A673 (cell line): ENCODE results near the gene UBFD1. TPM values are rescaled to one million over a fixed set of nuclear protein-coding genes. Genes with fewer than 3 reads are reported as not detected.

Experiments used
- BruUV-seq: library from RNA; stranded (reverse); fragments of 400-500 nt; replicated peaks from 2 replicates; lab custom pipeline; 2021; lab: Mats Ljungman, UMichigan
- CTCF ChIA-PET: fragments of 300-600 bp; sonication (Branson Sonifier 250); formaldehyde crosslinking; loops from one replicate; lab custom pipeline; 2022; ENCODE audit warnings: antibody characterized with exemption; lab: Charles Lee
- POLR2A ChIA-PET: fragments of 300-600 bp; sonication (Branson Sonifier 250); formaldehyde crosslinking; loops from one replicate; lab custom pipeline; 2022; ENCODE audit warnings: antibody characterized with exemption; ENCODE audit not compliant: low non-redundant PET; lab: Charles Lee
- DNase-seq: peaks from one replicate; pipeline ENCODE4 v3.0.0-alpha.2; 2015; ENCODE audit warnings: low spot score
- H3K27ac ChIP-seq: fragments of 200-600 bp; sonication (generic); 2 replicates; pipeline ENCODE4 v1.5.1; 2016; ENCODE audit warnings: mixed run types, low read depth, mild to moderate bottlenecking, mixed read lengths, antibody characterized with exemption, low read length; ENCODE audit not compliant: poor library complexity, severe bottlenecking
- H3K27me3 ChIP-seq: fragments of 200-600 bp; sonication (generic); replicated peaks from 2 replicates; pipeline ENCODE4 v1.6.1; 2017; ENCODE audit warnings: mixed run types, low read depth, mild to moderate bottlenecking, mixed read lengths, antibody characterized with exemption, low read length; ENCODE audit not compliant: insufficient read depth, poor library complexity
- H3K36me3 ChIP-seq: fragments of 200-600 bp; sonication (generic); 2 replicates; pipeline ENCODE4 v1.6.1; 2016; ENCODE audit warnings: mixed run types, mild to moderate bottlenecking, mixed read lengths, antibody characterized with exemption, low read length; ENCODE audit not compliant: insufficient read depth, poor library complexity, severe bottlenecking
- H3K4me1 ChIP-seq: fragments of 200-600 bp; sonication (generic); 2 replicates; pipeline ENCODE4 v1.6.1; 2017; ENCODE audit warnings: mixed run types, mild to moderate bottlenecking, mixed read lengths, antibody characterized with exemption, low read length; ENCODE audit not compliant: insufficient read depth, poor library complexity, severe bottlenecking
- H3K4me3 ChIP-seq: fragments of 200-600 bp; sonication (generic); 2 replicates; pipeline ENCODE4 v1.5.1; 2016; ENCODE audit warnings: low read depth, mixed run types, mild to moderate bottlenecking, mixed read lengths, low read length; ENCODE audit not compliant: poor library complexity, severe bottlenecking
- H3K9me3 ChIP-seq: fragments of 200-600 bp; sonication (generic); 2 replicates; pipeline ENCODE4 v1.6.1; 2016; ENCODE audit warnings: mixed run types, low read depth, mild to moderate bottlenecking, mixed read lengths, antibody characterized with exemption, low read length; ENCODE audit not compliant: poor library complexity, severe bottlenecking
- EZH2 ChIP-seq: fragments of 200-600 bp; sonication (generic); IDR thresholded peaks from 2 replicates; pipeline ENCODE4 v1.6.1; 2017; ENCODE audit warnings: borderline replicate concordance, low read depth, mild to moderate bottlenecking, mixed read lengths, antibody characterized with exemption, low read length; ENCODE audit not compliant: poor library complexity, severe bottlenecking
- intact Hi-C: fragments of 100-400 bp; cut with micrococcal nuclease; formaldehyde crosslinking; loops from one replicate; pipeline ENCODE4 v1.10.0; 2022; ENCODE audit not compliant: unreplicated experiment
- total RNA-seq: library from RNA; stranded (reverse); gene quantifications from 2 replicates; pipeline ENCODE4 v1.2.3, GENCODE V29; 2021
- TF ChIP-seq, protein P1 (sequence below): fragments of 300-800, 200-600 bp; sonication (generic); conservative IDR thresholded peaks from 2 replicates; pipeline ENCODE4 v1.5.1; 2017; ENCODE audit warnings: low read depth, mild to moderate bottlenecking, antibody characterized with exemption, low read length, moderate library complexity, mixed read lengths

UBFD1 gene
- total RNA-seq, 1 experiment from 2014 or later, result 121 TPM

DNA sequence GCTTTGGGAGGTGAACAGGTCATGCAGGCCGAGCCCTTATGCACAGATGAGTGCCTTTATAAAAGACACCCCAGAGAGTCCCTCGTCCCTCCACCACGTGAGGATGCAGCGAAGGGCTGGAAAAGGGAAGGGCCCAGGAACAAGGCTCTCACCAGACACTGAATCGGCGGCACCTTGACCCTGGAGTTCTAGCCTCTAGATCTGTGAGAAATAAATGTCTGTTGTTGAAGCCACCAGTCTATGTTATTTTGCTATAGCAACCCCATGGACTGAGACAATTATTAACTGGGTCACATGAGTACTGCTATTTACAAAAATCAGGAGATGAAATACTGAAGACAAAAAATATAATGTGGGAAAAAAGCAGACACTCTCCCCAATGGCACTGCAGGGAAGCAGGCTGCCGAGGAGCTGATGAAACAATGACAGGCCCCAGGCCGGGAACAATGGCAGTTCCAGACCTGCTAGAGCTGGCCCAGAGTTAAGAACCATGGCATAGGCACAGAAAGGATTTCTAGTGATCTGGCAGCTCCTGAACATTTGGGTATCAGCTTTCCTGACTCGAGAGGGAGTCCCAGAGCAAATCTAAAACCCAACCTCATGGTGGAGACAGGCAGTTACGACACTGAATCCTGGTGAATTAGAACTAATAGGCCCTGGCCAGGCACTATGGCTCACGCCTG lies 29.4 kb upstream of the UBFD1 start:
- H3K27me3 ChIP-seq, result no peaks in the 10 kb centered on the region
- intact Hi-C loops, result no loop called here
- no peak overlapping the region for H3K27ac ChIP-seq
- BruUV-seq, result no TSS peak
- no peaks in the 10 kb centered on the region for H3K9me3 ChIP-seq
- H3K4me1 ChIP-seq, result no peaks in the 10 kb centered on the region
- no peak overlapping the region for H3K4me3 ChIP-seq
- H3K36me3 ChIP-seq, result peaks cover 41% of the 10 kb centered on the region
- POLR2A ChIA-PET, result no interaction called here
- DNase-seq, result no peak
- TF ChIP-seq, protein P1, sequence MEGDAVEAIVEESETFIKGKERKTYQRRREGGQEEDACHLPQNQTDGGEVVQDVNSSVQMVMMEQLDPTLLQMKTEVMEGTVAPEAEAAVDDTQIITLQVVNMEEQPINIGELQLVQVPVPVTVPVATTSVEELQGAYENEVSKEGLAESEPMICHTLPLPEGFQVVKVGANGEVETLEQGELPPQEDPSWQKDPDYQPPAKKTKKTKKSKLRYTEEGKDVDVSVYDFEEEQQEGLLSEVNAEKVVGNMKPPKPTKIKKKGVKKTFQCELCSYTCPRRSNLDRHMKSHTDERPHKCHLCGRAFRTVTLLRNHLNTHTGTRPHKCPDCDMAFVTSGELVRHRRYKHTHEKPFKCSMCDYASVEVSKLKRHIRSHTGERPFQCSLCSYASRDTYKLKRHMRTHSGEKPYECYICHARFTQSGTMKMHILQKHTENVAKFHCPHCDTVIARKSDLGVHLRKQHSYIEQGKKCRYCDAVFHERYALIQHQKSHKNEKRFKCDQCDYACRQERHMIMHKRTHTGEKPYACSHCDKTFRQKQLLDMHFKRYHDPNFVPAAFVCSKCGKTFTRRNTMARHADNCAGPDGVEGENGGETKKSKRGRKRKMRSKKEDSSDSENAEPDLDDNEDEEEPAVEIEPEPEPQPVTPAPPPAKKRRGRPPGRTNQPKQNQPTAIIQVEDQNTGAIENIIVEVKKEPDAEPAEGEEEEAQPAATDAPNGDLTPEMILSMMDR, result no peak
- no peak for TF ChIP-seq EZH2
- CTCF ChIA-PET, result no interaction called here

DNA sequence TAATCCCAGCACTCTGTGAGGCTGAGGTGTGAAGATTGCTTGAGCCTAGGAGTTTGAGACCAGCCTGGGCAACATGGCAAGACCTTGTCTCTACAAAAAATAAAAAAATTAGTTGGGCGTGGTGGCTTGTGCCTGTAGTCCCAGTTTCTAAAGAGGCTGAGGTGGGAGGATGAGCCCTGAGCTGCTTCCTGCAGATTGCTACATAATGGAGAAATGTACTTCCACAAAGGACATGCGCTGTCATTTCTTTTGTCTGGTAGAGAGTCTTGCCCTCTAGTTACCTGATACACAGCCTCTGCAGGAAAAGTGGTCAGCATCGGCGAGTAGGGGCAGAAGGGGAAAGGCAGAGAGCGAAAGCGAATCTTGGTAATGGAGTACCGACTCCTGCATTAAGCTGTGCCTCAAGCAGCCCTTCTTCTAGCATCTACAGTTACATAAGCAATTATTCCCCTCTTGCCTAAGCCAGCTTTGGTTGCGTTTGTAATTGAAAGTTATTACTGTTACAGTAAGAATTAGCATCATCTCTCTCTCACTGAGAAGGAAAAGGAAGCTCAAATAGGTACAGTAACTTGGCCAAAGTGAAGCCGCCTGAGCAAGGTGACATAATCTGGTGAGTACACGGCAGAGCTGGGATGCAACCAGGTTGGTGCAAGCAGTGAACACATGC lies 28.8 kb upstream of the UBFD1 start:
- BruUV-seq, result no TSS peak
- no peak overlapping the region for H3K27ac ChIP-seq
- intact Hi-C loops, result no loop called here
- H3K36me3 ChIP-seq, result peaks cover 40% of the 10 kb centered on the region
- ChIA-PET POLR2A (no interaction called here), CTCF (no interaction called here)
- no peak overlapping the region for H3K4me3 ChIP-seq
- TF ChIP-seq EZH2, result no peak
- TF ChIP-seq, protein P1, result no peak
- no peaks in the 10 kb centered on the region for H3K9me3 ChIP-seq
- H3K27me3 ChIP-seq, result no peaks in the 10 kb centered on the region
- no peaks in the 10 kb centered on the region for H3K4me1 ChIP-seq
- DNase-seq, result no peak

DNA sequence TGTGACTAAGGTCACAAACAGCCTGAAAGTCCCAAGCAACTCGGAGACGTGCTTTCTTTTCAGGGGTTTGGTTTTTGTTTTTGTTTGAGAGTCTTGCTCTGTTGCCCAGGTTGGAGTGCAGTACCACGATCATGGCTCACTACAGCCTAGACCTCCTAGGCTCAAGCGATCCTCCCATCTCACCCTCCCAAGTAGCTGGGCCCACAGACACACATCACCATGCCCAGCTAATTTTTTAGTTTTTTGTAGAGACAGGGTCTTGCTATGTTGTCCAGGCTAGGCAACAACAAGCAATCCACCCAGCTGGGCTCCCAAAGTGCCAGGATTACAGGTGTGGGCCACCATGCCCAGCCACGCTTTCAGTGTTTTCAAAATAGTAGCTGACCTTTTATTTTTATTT lies 27.5 kb upstream of the UBFD1 start:
- POLR2A ChIA-PET, result interaction anchor here (0.6 kb wide), 1 partner anchor 8 kb away, joined by 13 read pairs; no protein-coding TSS in a partner anchor
- CTCF ChIA-PET, result no interaction called here
- Histone ChIP-seq H3K36me3 (peaks cover 39% of the 10 kb centered on the region), H3K27me3 (no peaks in the 10 kb centered on the region), H3K4me1 (no peaks in the 10 kb centered on the region), H3K27ac (no peak overlapping the region), H3K4me3 (no peak overlapping the region), H3K9me3 (no peaks in the 10 kb centered on the region)
- no peak for DNase-seq
- TF ChIP-seq, protein P1, result no peak
- no peak for TF ChIP-seq EZH2
- intact Hi-C loops, result no loop called here
- BruUV-seq, result no TSS peak
